Gastrocnemius medialis (tissue), 4 donors: ENCODE results near the gene ICOS.

Experiments used
- POLR2A ChIP-seq, 2 donors: fragments of 450-650 bp; IDR thresholded peaks; one replicate each; pipeline ENCODE4 v1.6.1; 2017; ENCODE audit warnings: antibody characterized with exemption in 2 of 2, mild to moderate bottlenecking in 2 of 2, moderate library complexity in 2 of 2
- TF ChIP-seq, protein P1 (sequence below), 5 experiments: fragments of 450-650 bp in 3 of 5; fragments of 200-600 bp in 2 of 5; sonication (generic) in 2 of 5; IDR thresholded peaks in 4 of 5; conservative IDR thresholded peaks in 1 of 5; 1 replicate in 4 of 5; 2 replicates in 1 of 5; pipeline ENCODE4 v1.5.1; 2016 to 2019; ENCODE audit warnings: antibody characterized with exemption in 5 of 5, mild to moderate bottlenecking in 3 of 5, moderate library complexity in 3 of 5

DNA sequence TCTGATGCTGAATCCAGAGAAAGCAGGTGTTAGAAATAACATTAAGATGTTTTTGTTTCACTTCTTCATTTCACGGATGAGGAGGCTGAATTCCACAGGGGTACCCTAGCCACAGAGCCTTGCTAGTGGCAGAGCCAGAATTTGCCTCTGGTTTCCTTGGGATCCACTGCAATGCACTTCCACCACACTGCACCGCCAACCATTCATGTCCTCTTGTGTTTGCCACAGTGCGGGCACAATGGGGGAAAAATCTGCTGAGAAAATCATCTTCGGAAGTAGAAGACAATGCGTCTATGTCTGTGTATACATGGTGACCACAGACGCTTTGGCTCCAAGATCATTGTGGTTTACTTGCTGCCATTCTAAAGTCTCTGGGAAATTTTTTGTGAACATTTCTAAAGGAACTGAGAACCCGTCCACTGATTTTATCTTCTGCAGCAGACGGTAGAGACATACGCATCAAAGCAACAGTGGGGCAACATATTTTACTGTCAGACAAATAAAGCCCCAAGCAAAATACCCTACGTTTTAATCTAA, 14.9 kb downstream of the ICOS start:
- TF ChIP-seq, protein P1, sequence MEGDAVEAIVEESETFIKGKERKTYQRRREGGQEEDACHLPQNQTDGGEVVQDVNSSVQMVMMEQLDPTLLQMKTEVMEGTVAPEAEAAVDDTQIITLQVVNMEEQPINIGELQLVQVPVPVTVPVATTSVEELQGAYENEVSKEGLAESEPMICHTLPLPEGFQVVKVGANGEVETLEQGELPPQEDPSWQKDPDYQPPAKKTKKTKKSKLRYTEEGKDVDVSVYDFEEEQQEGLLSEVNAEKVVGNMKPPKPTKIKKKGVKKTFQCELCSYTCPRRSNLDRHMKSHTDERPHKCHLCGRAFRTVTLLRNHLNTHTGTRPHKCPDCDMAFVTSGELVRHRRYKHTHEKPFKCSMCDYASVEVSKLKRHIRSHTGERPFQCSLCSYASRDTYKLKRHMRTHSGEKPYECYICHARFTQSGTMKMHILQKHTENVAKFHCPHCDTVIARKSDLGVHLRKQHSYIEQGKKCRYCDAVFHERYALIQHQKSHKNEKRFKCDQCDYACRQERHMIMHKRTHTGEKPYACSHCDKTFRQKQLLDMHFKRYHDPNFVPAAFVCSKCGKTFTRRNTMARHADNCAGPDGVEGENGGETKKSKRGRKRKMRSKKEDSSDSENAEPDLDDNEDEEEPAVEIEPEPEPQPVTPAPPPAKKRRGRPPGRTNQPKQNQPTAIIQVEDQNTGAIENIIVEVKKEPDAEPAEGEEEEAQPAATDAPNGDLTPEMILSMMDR (IDR thresholded peaks at IDR 0.05 in 4 of 5, conservative IDR thresholded peaks at IDR 0.05 in 1 of 5) = no peak
- TF ChIP-seq POLR2A (IDR thresholded peaks at IDR 0.05) = no peak
